HG03432 (cell line): ENCODE results near the gene SLC12A2.

Experiments
- ATAC-seq: cut with Tn5 transposase; IDR thresholded peaks from one replicate; pipeline ENCODE4 v1.9.1; 2021; ENCODE audit warnings: mild to moderate bottlenecking, moderate library complexity; ENCODE audit not compliant: unreplicated experiment

Gene SLC12A2

DNA sequence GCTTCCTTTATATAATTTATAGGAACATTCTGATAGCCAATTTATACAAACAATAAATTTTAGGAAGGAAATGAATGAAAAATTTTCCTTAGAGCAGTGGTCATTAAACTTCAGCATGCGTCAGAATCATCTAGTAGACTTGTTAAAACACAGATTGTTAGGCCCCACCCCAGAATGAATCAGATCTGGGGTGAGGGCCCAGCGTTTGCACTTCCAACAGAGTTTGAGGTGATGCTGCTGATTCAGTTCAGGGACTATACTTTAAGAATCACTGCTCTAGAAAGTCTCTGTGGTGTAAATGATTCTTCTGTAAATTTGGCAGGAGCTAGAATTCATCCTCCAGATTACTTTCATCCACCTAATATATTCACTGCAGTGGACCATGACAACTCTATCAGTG is 80.4 kb downstream of the SLC12A2 start:
- no peak for ATAC-seq

DNA sequence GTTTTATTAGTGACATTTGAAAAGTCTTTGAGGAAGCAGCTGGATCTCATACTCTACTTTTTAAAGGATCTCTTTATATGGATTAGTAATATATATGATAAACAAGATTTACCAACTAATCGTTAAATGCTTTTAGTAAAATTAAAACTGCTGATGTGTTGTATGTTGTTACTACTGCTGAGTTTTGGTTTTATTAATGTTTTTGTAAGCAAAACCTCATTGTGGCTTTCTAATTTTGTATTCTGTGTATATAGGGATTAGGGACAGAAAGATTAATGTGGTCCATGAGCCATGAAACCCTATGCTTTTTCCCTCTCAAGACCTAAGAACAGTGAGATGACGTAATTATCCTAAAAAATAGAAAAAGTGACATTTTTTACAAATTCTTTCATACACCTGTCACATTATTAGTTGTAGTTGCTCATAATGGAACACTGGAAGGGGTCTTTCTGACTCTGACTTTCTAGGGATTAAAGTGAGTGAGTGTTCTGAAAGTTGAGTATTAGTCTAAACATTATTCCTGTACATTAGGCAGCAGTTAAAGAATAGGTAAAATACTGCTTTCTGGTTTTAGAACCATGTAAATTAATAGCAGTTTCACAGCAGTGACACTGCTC is 85.9 kb downstream of the SLC12A2 start:
- ATAC-seq, result no peak

DNA sequence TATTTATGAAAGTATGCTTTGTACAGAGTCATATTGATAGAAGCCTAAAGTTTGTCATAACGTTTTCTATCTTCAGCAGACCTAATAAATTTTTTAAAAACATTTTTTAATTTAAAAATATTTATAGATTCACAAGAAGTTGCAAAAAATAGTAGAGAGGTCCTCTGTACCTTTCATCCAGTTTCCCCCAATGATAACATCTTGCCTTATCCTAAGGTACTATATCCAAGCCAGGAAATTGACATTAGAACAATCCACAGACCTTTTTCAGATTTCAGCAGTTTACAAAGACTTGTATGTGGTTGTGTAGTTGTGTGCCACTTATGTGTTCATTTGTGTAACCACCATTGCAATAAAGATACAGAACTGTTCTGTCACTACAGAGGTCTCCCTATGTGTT is 88.5 kb downstream of the SLC12A2 start:
- ATAC-seq, result no peak

DNA sequence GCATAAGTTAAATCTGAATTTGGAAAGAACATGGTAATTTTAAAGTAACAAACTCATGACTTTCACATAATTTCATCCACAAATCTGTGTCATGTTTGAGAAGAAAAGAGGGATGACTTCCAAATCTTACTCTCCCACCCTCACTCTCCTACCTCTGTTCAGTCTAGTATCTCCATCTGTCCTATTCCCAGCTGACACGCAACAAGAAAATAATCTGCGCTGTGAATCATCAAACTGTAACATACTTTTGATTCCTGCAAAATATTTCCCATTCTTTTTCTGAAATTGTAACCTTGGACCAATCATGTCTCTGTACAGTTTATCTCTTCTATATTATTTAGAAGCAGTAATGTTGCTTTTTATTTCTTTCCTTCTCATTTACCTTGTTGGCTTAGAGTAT is 91.4 kb downstream of the SLC12A2 start:
- no peak for ATAC-seq

DNA sequence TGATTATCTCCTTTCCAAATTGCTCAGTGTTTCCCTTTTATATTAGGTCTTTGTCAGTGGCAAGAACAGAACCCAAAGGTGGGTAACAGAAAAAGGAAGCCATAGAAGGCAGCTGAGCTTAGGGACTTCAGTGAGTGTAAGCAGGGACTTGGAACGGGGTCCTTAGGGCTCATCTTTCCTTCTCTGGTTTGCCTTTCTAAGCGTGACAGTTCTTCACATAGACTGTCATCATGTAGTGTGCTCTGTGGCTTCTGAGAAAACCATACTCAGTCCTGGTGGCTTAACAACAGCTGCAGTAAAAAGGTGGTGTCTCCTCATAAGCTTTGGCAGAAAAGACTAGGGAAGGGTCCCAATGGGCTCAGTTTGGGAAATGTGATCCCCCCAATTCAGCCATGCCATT is 108.8 kb downstream of the SLC12A2 start:
- ATAC-seq, result no peak

DNA sequence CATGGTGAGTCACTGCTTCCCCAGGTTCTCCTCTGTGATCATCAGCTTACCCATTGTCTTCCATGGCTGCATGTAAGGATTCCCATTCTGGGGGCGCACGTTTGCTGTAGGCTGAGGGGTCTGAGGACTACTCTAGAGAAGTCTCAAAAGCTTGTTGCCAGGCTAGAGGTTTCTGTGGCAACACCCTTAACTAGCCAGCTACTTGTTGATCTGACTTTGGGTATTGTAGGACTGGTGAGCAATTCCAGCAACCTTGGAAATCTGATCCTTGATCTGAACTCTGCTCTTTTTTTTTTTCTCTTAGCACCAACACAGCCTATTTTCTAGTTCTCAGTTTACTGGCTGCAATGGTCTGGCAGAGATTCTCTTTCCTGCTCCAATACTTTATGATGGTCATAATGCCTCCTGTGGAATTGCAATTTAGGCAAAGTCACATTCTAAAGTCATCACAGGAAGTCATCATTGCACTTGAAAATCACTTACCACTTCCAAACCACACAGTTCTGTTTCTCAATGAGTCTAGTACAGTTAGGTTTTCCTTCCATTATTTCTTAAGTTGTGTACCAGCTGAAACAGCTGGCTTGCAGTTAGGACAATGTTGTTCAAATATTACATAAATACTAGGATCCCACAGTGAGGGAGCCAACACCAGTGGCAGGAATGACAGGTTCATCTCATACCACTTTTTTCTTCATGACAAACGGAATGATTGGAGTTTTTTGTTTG is 110.3 kb downstream of the SLC12A2 start:
- no peak for ATAC-seq

DNA sequence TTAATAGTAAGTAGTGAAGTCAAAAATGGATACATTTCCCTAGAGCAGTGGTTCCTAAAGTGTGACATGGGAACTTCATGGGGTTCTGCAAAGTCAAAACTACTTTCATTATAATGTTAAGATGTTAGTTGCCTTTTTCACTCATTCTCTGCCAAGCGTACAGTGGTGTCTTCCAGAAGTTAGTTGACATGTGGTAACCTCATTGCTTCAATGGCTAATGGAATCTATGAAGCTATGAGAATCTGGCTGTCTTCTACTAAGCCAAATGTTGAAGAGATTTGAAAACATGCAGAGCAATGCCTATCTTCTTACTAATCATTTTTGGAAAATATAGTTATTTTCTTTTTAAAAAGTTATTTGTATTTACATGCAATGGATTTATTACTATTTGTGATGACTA is 111.8 kb downstream of the SLC12A2 start:
- ATAC-seq, result no peak

DNA sequence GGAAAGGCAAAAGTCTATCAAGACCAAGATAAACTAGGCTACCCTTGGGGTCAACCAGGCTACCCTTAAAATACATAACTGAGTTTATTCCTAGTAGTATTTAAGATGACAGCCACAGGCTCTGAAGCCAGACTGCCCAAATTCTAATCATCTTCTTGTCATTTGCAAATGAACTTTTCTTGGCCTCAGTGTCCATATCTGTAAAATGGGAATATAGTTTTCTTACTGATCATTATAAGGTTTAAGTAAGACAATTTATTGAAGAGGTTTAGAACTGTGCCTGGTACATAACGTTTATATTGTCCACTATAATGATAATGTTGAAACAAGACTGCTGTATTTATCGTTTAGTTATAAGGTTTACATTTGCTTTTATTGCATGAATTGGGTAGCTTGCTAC is 112.5 kb downstream of the SLC12A2 start:
- no peak for ATAC-seq

DNA sequence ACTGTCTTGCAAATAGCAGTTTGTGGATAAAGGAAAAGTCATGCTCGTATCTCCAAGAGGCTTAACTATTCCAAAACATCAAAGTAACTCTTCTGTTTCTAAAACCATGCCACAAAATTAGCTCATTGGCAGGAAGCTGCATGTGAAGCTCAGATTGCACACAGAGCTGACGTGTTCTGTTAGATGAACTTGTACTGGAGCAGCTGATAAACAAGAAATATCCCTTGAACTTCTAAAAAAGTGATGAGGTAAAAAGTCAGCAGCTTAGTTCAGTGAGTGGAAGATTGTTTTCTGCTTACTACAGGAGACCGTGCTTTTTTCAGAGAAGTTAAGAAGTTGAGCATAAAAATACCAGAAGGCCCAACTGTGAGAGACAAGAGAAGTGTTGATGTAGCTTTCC is 113.2 kb downstream of the SLC12A2 start:
- ATAC-seq, result no peak

DNA sequence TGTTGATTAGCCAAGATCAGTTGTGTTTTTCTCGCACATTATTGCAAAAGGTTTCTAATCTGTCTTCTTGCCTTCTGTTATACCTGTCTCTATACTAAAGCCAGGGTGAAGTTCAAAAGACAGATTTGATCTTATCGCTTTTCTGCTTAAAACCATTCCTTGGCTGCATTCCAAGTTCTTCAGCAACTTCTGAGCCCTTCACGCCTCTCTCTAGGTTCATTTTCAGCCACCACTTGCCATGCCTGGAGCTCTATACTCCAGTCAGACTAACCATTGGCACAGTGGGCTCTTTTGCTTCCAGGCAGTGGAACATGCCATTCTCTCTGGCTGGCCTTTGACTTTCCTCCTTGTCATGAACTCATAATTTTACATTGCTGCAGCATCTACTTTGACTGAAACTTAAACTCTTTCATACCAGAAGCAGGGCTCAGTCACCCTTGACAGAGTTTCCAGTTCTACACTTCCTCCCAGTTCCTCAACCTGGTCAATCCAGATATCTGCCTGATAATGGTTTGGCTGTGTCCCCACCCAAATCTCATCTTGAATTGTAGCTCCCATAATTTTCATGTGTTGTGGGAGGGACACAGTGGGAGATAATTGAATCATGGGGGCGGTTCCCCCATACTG is 114.4 kb downstream of the SLC12A2 start:
- peak; percentile 55 for ATAC-seq

DNA sequence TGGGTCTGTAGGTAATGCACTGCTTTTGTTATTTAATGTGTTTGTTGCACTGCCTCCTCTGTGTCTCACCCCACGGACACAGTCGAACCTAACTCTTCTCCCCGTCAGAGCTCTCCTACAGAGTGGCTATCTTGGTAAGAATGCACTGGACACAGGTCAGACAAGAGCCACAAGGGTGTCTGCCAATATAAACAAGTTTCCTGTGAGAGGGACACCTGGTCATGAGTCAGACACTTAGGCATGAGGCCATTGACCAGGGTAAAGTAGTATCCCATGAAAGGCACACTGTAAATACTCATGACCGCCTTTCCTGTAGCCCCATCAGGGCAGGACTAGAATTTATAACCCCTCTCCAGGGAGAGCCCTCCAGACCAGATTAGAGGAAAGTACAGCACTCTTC is 115.5 kb downstream of the SLC12A2 start:
- no peak for ATAC-seq

DNA sequence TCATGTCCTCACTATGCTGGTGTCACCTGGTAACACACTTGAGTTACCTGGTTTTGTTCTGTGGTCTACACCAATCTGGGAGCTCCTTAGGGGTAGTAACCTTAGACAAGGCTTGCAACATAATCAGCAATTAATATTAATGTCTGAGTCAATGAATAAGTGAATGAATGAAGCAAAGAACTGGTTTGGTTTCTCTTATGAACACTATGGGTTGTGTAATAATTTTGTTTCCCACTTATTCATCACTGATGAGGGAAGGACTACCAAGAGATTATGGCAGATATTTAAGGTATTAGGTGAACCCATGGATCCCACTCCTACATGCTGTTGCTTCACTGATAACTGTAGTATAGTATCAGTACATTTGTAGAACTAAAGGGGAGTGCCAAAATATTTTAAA is 116.0 kb downstream of the SLC12A2 start:
- no peak for ATAC-seq

DNA sequence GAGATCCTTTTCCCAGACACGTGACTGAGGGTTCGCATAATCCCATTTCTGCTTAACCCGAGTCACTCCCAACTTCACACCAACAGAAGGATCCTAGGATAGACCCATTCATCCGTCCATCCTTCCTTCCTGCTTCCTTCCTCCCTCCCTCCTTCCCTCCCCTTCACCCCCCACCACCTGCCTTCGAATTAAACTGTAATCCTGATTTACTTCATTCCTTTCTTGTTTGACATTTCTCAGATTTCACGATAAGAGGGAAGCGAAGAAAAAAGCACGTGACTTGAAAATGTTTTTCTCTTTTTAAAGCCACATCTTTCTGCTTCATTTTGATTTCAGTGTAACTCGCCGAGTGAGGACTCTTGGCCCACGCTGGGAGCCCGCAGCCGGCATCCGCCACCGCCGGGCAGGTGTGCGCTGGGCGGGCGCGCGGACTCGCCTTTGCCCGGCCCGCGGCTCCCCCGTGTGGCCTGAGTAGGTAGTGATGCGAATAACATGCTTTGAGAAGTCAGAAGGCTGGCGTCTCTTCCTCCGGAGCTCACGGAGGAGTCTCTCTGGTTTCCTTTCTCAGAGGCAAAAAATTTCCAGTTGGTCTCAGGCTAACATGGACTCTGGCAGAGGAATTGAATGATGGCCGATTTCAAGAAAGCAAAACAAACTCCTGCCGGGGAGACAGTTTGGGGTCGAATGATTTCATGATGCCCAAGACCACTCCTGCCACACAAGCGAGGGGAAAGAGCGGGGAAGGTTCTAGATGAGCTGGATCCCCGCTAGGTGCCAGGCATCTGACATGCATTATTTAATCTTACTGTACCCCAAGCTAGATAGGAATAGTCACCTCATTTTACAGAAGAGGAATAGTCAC is 117.7 kb downstream of the SLC12A2 start:
- peak; percentile 96 for ATAC-seq

DNA sequence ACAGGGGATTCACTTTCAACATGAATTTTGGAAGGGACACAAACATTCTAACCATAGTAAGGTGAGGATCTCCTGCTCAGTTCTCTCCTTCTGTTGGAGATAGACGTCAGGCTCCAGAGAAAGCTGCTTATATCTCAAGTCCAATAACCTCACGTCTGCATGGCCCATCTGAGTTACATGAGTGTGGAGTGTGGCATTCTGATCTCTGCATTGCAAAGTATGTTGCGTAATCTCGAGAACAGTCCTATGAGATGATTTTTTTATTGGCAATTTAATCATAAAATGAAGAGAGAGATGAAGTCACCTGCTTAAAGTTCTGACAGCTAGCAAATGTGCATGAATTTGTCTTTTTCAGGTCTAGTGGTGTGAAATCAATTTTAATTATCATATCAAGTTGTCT is 118.8 kb downstream of the SLC12A2 start:
- no peak for ATAC-seq

DNA sequence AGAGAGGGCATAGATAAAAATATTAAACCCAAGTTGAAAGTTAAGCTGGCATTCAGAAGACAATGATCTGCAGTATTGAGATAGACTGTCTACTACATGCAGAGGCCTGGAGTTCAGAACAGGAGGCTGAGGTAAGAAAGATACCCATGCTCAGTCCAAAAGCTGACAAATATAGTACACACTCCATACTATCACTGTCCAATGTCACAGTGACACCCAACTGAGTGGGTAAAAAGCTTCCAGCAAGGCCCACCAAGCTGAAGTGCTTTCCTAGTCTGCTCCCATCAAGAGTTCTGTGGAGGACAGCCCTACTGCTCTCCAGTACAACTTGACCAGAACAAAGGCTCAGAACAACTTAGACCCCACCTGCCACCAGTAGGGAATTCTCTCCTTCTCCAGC is 124.9 kb downstream of the SLC12A2 start:
- no peak for ATAC-seq

DNA sequence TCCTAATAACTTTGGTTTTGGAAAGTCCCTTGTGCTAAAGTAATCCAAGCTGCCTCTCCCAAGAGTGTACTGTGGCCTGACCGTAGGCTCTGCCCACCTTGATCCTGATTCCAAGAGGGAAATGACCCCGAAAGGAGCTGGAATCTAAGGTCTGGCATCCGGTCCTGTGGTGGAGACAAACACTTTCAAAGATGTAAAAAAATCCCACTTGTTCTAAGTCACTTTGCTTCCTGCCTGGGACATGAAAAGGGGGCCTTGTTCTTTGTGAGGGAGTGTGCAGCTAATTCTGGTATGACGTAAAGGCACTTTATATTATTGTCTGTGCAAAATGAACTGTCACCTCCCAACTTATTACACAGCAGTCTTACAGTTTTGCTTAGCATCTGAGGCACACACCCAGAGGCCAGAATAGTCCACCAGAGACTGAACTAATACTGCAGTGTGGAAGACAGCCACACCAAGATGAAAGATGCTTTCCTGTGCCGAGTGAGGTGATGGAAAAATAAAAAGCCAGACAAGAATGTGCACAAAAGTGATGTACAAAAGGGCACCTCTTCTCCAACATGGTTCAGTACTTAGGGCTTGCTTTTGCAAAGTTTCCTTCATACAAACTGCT is 128.7 kb downstream of the SLC12A2 start:
- no peak for ATAC-seq

DNA sequence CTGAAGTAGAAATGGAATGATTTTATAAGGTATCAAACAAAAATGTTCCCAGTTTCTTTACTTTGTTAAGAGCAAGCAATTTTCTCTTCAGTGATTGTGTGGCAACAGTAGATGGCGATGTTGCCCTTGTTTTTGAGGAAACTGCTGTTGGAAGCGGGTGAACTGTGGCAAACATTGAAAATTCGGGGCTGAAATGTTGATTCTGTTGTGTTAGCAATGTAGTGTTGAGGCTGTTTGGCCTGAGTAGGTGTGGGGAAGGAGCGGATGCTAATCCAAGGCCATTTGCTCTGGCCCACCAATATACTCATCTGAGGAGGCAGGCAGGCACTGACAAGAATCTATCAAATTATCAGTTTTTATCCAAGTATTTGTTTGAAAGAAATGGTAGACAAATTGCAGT is 129.8 kb downstream of the SLC12A2 start:
- peak; percentile 63 for ATAC-seq

DNA sequence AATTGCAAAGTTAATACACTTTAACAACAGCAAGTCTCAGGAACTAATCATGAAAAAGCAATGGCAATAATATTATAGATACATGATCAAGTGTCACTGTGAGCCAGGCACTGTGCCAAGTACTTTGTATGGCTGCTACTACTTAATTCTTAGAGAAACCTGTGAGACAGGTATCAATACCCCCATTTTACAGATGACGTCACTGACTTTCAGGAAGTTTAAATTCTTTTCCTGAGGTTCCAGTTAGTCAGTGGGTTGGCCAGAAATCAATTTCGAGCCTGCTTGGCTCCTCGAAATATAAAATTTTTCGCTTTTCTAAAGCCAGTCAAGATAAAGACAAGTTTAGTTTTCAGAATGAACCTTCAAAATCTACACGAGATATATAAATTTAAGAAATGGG is 130.3 kb downstream of the SLC12A2 start:
- no peak for ATAC-seq

DNA sequence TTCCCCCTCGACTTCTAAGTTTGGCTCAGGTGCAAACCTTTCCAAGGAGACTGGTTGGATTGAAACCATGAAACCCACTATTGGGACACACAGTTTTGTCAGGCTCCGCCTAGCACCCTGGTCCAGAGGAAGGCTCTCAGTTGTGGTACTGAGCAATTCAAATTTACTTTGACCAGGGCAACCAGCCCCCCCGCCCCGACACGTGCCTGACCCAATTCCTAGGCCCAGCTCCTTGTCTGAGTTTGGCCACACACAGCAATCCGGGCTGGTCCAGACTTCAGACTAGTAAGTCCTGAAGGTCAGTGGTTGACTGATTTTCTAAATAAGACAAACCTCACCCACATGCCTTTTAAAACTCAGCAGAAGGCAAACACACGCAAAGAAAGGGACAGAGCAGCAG is 132.7 kb downstream of the SLC12A2 start:
- no peak for ATAC-seq

DNA sequence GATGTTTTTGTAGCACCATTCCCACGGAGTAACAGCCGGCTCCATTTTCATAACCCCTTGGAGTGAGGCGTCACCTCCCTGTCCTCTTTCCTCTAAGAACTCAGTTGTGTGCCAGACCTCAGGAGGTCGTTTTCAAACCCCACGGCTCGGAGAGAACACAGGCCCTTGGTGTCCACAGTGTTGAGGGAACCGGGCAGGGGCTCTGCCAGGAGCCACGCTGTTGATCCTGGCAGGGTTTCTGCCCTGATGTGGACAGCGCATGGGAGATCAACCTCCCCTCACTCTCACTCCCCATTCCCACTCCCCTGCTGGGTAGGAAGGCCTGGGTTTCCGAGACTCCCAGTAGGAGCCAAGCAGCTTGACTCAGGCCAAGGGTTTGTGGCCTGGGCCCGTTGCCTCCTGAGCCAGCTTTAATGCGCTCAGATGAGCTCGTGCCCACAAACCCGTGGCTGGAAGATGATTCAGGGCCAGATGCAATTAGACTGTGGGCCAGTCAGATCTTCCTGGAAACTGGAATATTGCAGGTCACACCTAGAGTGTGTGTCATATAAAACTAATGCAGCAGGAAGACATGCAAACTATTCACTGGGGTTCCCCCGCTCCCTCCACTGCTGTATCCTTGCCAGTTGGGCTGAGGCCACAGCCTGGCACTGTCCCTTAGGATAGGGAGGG is 133.4 kb downstream of the SLC12A2 start:
- no peak for ATAC-seq

DNA sequence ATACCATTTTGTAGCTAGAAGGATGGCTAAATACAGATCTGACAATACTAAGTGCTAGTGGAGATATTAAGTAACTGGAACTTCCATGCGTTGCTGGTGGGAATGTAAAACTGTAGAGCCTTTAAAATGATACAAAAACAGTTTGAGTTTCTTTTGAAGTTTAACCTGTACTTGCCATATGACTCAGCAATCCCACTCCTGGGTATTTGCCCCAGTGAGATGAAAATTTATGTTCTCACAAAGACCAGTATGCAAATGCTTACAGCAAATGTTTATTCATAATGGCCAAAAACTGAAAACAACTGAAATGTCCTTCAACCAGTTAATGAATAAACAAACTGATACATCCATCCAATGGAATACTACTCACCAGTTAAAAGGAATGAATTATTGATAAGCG is 137.3 kb downstream of the SLC12A2 start:
- ATAC-seq, result no peak
